ES-I3 (cell line): ENCODE measurements around the gene MEPE.
A peak's percentile ranks its signal among the peaks of the same experiment; 100 is the strongest.
"Not testable (repeated sequence)": the region's sequence is repeated elsewhere in the genome, so short reads cannot be mapped to it uniquely, and the experiment has no call there.

Source experiments
- H3K36me3 ChIP-seq: 2 replicates; pipeline ENCODE4 v1.6.1; 2013; ENCODE audit warnings: mild to moderate bottlenecking, low read length, control low read depth, moderate library complexity; ENCODE audit not compliant: insufficient read depth
- H3K4me1 ChIP-seq: 2 replicates; pipeline ENCODE4 v1.6.1; 2013; ENCODE audit warnings: mild to moderate bottlenecking, control low read depth, low read length; ENCODE audit not compliant: insufficient read depth
- H3K9ac ChIP-seq: 2 replicates; pipeline ENCODE4 v1.6.1; 2013; ENCODE audit warnings: low read depth, mild to moderate bottlenecking, low read length, moderate library complexity
- H3K9me3 ChIP-seq: 2 replicates; pipeline ENCODE4 v1.6.1; 2013; ENCODE audit warnings: mild to moderate bottlenecking, low read length, moderate library complexity; ENCODE audit not compliant: control insufficient read depth, insufficient read depth

Gene MEPE

DNA sequence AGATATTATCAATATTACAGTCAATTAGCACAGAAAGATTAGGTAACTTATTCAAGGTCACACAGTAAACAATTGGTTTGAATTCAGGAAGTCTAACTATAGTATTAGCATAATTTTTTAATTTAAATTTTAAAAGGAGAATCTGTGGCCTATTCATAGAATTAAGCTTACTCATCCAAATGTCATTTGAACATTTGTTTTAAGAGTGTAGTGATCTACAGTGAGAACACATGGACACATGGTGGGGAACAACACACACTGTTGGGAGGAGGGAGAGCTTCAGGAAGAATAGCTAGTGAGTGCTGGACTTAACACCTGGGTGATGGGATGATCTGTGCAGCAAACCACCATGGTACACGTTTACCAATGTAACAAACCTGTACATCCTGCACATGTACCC lies 48.3 kb downstream of the MEPE start:
- Histone ChIP-seq H3K9me3 (no peaks in the 10 kb centered on the region; the same call in 1 of the 2 replicates), H3K9ac (no peak overlapping the region), H3K4me1 (no peaks in the 10 kb centered on the region), H3K36me3 (no peaks in the 10 kb centered on the region)

DNA sequence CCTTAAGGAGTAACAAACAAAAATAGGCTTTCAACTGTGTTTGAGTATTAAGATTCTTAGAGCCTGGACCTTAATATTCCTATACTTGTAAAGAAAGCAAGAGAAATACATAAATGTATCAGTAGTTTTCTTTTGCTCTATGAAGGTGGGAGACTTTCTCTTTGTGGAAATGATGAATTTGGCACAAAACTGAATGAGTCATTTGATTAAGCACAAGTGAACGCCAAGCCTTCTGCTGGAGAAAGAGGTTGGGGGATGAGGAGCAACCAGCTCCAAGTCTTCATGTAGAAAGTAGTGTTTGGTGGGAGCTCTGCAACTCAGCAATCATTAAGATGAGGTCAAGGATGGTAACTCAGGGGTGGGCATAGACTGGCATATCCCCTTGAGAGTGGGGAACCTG lies 49.6 kb downstream of the MEPE start:
- H3K4me1 ChIP-seq: no peaks in the 10 kb centered on the region
- peaks cover under 1% of the 10 kb centered on the region for H3K9me3 ChIP-seq
- no peaks in the 10 kb centered on the region for H3K36me3 ChIP-seq
- H3K9ac ChIP-seq: no peak overlapping the region

DNA sequence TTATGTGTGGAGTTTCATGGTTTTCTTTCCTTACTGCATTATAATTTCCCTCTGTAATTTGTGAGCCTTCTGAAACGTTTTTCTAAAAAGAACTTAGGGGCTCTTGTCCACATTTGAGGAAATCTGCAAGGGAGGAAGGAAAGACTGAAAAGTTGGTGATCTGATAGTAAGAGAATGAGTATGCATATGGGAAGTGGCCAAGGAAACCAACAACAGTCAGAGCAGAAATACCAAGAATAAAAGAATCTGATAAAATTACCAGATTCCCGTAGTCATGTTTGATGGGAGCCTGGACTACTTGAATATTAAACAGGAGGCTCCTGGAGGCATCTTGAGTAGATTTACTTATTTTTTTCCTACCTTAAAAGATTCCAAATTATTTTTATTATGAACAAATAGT lies 50.1 kb downstream of the MEPE start:
- no peak overlapping the region for H3K9ac ChIP-seq
- H3K9me3 ChIP-seq: peaks cover 4% of the 10 kb centered on the region
- no peaks in the 10 kb centered on the region for H3K36me3 ChIP-seq
- no peaks in the 10 kb centered on the region for H3K4me1 ChIP-seq

DNA sequence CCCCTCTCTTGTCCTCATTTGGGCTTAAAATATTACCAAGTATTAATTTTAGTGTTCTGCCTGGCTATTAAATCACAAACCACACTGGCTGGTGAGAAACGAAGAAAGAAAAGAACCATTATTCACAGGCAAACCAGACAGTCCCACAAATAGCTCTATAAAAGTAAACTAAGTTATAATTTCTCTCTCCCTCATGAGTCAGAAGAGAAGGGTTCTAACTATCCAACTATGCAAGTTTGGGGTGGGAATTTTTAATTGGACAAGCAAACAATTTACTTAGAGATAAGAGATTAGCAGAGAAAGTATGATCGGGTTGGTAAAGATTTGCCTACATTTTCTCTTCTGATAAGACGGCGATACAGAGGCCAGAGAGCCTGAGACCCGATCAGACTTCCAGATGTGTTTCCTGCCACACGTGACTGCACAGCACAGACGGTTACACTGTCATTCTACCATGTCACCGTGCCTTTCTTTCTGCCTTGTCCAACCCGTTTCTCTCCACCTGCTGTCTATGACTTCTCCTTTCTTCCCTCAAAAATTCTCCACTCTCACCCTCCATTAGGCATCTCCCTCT lies 52.3 kb downstream of the MEPE start:
- H3K9me3 ChIP-seq: peaks cover 9% of the 10 kb centered on the region
- H3K9ac ChIP-seq: no peak overlapping the region
- no peaks in the 10 kb centered on the region for H3K4me1 ChIP-seq
- H3K36me3 ChIP-seq: no peaks in the 10 kb centered on the region

DNA sequence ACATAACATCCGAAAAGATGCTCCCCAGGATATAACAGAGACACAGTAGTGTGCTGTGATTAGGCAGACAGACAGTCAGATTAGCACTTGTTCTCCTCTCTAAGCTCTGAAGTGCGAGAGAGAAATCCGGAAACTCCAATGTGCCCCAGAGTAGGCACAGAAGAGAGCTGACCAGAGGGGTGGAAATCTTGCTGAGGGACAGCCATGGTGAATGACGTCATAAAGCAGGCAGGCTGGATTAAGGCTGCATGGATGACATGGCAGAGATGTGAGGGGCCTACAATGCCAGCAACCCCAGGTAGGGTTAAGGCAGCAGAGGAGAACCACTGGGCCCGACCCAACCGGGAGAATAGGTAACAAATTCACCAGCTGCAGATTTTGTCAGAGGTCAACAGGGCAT lies 53.3 kb downstream of the MEPE start:
- Histone ChIP-seq H3K4me1 (no peaks in the 10 kb centered on the region), H3K9me3 (peaks cover 13% of the 10 kb centered on the region), H3K36me3 (no peaks in the 10 kb centered on the region), H3K9ac (no peak overlapping the region)

GRCh38 chr4:87890753-87891152 lies 58.0 kb downstream of the MEPE start:
- not testable (repeated sequence) for H3K9ac ChIP-seq, H3K4me1 ChIP-seq, H3K36me3 ChIP-seq
- H3K9me3 ChIP-seq: peaks cover 23% of the 10 kb centered on the region

DNA sequence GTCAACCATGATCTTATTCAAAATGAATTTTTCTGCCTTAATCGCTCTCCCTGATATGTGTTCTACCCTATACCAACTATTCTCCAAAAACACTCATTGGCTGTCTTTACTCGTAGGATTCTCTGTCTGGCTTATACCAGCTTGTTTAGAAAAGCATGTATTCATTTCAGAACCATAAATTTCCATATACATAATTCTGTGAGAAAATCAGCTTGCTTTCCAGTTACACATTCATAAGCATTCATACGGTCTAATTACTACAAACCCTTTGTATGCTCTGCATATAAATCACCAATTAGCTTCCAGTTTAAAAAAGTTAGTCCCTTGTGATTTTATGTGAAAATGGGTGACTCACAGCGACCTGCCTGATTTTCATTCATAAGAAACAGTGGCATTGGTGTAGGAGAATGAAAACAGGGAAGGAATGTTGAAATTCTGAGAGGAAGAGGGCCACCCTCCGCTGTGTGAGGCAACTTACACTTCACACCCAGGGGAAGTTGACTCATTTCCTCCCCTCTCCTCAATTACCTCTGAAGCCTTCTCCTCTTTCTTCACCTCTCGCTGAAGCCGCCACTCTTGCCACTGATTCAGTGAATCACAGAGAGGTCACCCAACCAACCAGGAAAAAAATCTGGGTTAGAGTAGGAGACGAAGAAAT lies 63.3 kb downstream of the MEPE start:
- Histone ChIP-seq H3K4me1 (peaks cover 23% of the 10 kb centered on the region), H3K9ac (peak overlapping the region; percentile 17; the same call in 1 of the 2 replicates), H3K36me3 (peaks cover 9% of the 10 kb centered on the region; the same call in 1 of the 2 replicates), H3K9me3 (peaks cover 10% of the 10 kb centered on the region; the same call in 1 of the 2 replicates)
